ENCODE measurements around the gene USP22. TPM values are rescaled to one million over a fixed set of nuclear protein-coding genes. Genes with fewer than 3 reads are reported as not detected.
"Not testable (repeated sequence)": the region's sequence is repeated elsewhere in the genome, so short reads cannot be mapped to it uniquely, and the experiment has no call there.

Gene USP22
- total RNA-seq, 2 experiments from 2014 or later = 149 to 156 TPM

GRCh38 chr17:21072745-21073197, 30.0 kb upstream of the USP22 start:
- Mint-ChIP-seq H3K4me3 (no peak overlapping the region), H3K36me3 (ENCODE audit: low read depth) (no peaks in the 10 kb centered on the region), H3K9me3 (no peaks in the 10 kb centered on the region), H3K27me3 (peaks cover 3% of the 10 kb centered on the region), H3K27ac (no peak overlapping the region), H3K4me1 (no peaks in the 10 kb centered on the region)
- POLR2A ChIA-PET = no interaction called here
- no peak for DNase-seq
- CTCF ChIA-PET = no interaction called here

- no peaks in the 10 kb centered on the region for H3K9me3 Mint-ChIP-seq
- H3K27ac Mint-ChIP-seq = no peak overlapping the region
- H3K4me3 Mint-ChIP-seq = no peak overlapping the region
- DNase-seq = no peak
- ChIA-PET CTCF (interaction anchor here (0.6 kb wide), 1 partner anchor 189 kb away, joined by 3 read pairs; no protein-coding TSS in a partner anchor), POLR2A (no interaction called here)
- no peaks in the 10 kb centered on the region for H3K36me3 Mint-ChIP-seq (ENCODE audit: low read depth)
- H3K27me3 Mint-ChIP-seq = no peaks in the 10 kb centered on the region
- H3K4me1 Mint-ChIP-seq = no peaks in the 10 kb centered on the region
These were observed 23.6 kb upstream of the USP22 start for GRCh38 chr17:21066394-21066793.

GRCh38 chr17:21061971-21062526, 19.2 kb upstream of the USP22 start:
- Mint-ChIP-seq H3K9me3 (no peaks in the 10 kb centered on the region), H3K27ac (no peak overlapping the region), H3K27me3 (no peaks in the 10 kb centered on the region), H3K4me1 (peaks cover 4% of the 10 kb centered on the region), H3K36me3 (ENCODE audit: low read depth) (no peaks in the 10 kb centered on the region), H3K4me3 (no peak overlapping the region)
- no peak for DNase-seq
- ChIA-PET POLR2A (no interaction called here), CTCF (interaction anchor here (1.8 kb wide), 1 partner anchor 18 kb away, joined by 5 read pairs; no protein-coding TSS in a partner anchor)

- H3K4me3 Mint-ChIP-seq = no peak overlapping the region
- peaks cover 2% of the 10 kb centered on the region for H3K27me3 Mint-ChIP-seq
- DNase-seq = no peak
- H3K9me3 Mint-ChIP-seq = no peaks in the 10 kb centered on the region
- peaks cover 4% of the 10 kb centered on the region for H3K4me1 Mint-ChIP-seq
- ChIA-PET CTCF (interaction anchor here (1.6 to 2.0 kb wide), 2 partner anchors 18 to 38 kb away, joined by 4 to 6 read pairs; partner anchors contain the start of gene USP22), POLR2A (no interaction called here)
- no peaks in the 10 kb centered on the region for H3K36me3 Mint-ChIP-seq (ENCODE audit: low read depth)
- no peak overlapping the region for H3K27ac Mint-ChIP-seq
These were observed 18.5 kb upstream of the USP22 start for GRCh38 chr17:21061158-21061835.

GRCh38 chr17:21059761-21060160, 16.9 kb upstream of the USP22 start:
- Mint-ChIP-seq H3K27me3 (peaks cover 6% of the 10 kb centered on the region), H3K4me1 (peaks cover 4% of the 10 kb centered on the region), H3K9me3 (no peaks in the 10 kb centered on the region), H3K36me3 (ENCODE audit: low read depth) (no peaks in the 10 kb centered on the region), H3K27ac (no peak overlapping the region), H3K4me3 (no peak overlapping the region)
- no peak for DNase-seq
- CTCF ChIA-PET = interaction anchor here (1.6 to 2.0 kb wide), 2 partner anchors 16 to 39 kb away, joined by 4 to 6 read pairs; partner anchors contain the start of gene USP22
- POLR2A ChIA-PET = interaction anchor here (0.9 to 1.2 kb wide), 2 partner anchors 17 to 25 kb away, joined by 3 to 5 read pairs; partner anchors contain the start of gene USP22

GRCh38 chr17:21058098-21058893, 15.5 kb upstream of the USP22 start:
- Mint-ChIP-seq H3K4me1 (peaks cover 4% of the 10 kb centered on the region), H3K27ac (no peak overlapping the region), H3K4me3 (no peak overlapping the region), H3K9me3 (no peaks in the 10 kb centered on the region), H3K36me3 (ENCODE audit: low read depth) (no peaks in the 10 kb centered on the region), H3K27me3 (peaks cover 10% of the 10 kb centered on the region)
- POLR2A ChIA-PET = interaction anchor here (1.0 kb wide), 1 partner anchor 192 kb away, joined by 3 read pairs; no protein-coding TSS in a partner anchor
- CTCF ChIA-PET = interaction anchor here (0.6 to 1.8 kb wide), 2 partner anchors 15 to 45 kb away, joined by 3 to 9 read pairs; no protein-coding TSS in a partner anchor
- no peak for DNase-seq

GRCh38 chr17:21053056-21053455, 10.2 kb upstream of the USP22 start:
- POLR2A ChIA-PET; H3K4me3 Mint-ChIP-seq; DNase-seq; H3K27ac Mint-ChIP-seq; H3K4me1 Mint-ChIP-seq; H3K9me3 Mint-ChIP-seq; H3K36me3 Mint-ChIP-seq (ENCODE audit: low read depth): not testable (repeated sequence)
- peaks cover 33% of the 10 kb centered on the region for H3K27me3 Mint-ChIP-seq
- CTCF ChIA-PET = interaction anchor here (1.9 to 2.4 kb wide), 2 partner anchors 9 to 60 kb away, joined by 11 to 12 read pairs; partner anchors contain the start of gene USP22

- ChIA-PET POLR2A (no interaction called here), CTCF (no interaction called here)
- Mint-ChIP-seq H3K4me3 (no peak overlapping the region), H3K27ac (no peak overlapping the region), H3K36me3 (ENCODE audit: low read depth) (no peaks in the 10 kb centered on the region), H3K4me1 (peaks cover 4% of the 10 kb centered on the region), H3K9me3 (no peaks in the 10 kb centered on the region), H3K27me3 (peaks cover 27% of the 10 kb centered on the region)
- DNase-seq = no peak
These were observed 6.6 kb upstream of the USP22 start for GRCh38 chr17:21049457-21049856.

GRCh38 chr17:21046216-21046615, 3.4 kb upstream of the USP22 start:
- no peak overlapping the region for H3K27ac Mint-ChIP-seq
- ChIA-PET CTCF (no interaction called here), POLR2A (no interaction called here)
- peaks cover 17% of the 10 kb centered on the region for H3K27me3 Mint-ChIP-seq
- H3K36me3 Mint-ChIP-seq (ENCODE audit: low read depth) = peaks cover 5% of the 10 kb centered on the region
- H3K4me1 Mint-ChIP-seq = peaks cover 13% of the 10 kb centered on the region
- no peak overlapping the region for H3K4me3 Mint-ChIP-seq
- no peaks in the 10 kb centered on the region for H3K9me3 Mint-ChIP-seq
- DNase-seq = no peak

- H3K4me3 Mint-ChIP-seq = no peak overlapping the region
- peaks cover 11% of the 10 kb centered on the region for H3K27me3 Mint-ChIP-seq
- H3K27ac Mint-ChIP-seq = no peak overlapping the region
- H3K9me3 Mint-ChIP-seq = no peaks in the 10 kb centered on the region
- POLR2A ChIA-PET = interaction anchor here (0.8 to 3.6 kb wide), 5 partner anchors 54 to 241 kb away, joined by 3 to 55 read pairs (median 15); partner anchors contain the start of gene DHRS7B
- H3K36me3 Mint-ChIP-seq (ENCODE audit: low read depth) = peaks cover 12% of the 10 kb centered on the region
- peaks cover 22% of the 10 kb centered on the region for H3K4me1 Mint-ChIP-seq
- DNase-seq = no peak
- CTCF ChIA-PET = interaction anchor here (0.7 to 3.4 kb wide), 2 partner anchors 54 to 235 kb away, joined by 3 to 43 read pairs; no protein-coding TSS in a partner anchor
These were observed 2.2 kb upstream of the USP22 start for GRCh38 chr17:21044971-21045370.

- POLR2A ChIA-PET = interaction anchor here (0.6 to 3.6 kb wide), 24 partner anchors 8 to 1666 kb away, joined by 3 to 55 read pairs (median 5); partner anchors contain the start of genes DHRS7B, MAPK7, NATD1 and TMEM11
- no peaks in the 10 kb centered on the region for H3K9me3 Mint-ChIP-seq
- peak; percentile 98 for DNase-seq
- H3K4me1 Mint-ChIP-seq = peaks cover 30% of the 10 kb centered on the region
- peaks cover 4% of the 10 kb centered on the region for H3K27me3 Mint-ChIP-seq
- H3K36me3 Mint-ChIP-seq (ENCODE audit: low read depth) = peaks cover 18% of the 10 kb centered on the region
- CTCF ChIA-PET = interaction anchor here (0.6 to 3.4 kb wide), 34 partner anchors 9 to 917 kb away, joined by 3 to 43 read pairs (median 4); partner anchors contain the start of gene DHRS7B
- peak overlapping the region; percentile 88 for H3K27ac Mint-ChIP-seq
- H3K4me3 Mint-ChIP-seq = peak overlapping the region; percentile 80
These were observed 753 bp upstream of the USP22 start for GRCh38 chr17:21043296-21044232.
